ENCODE measurements around the gene CPXM2.
"Not testable (repeated sequence)": the region's sequence is repeated elsewhere in the genome, so short reads cannot be mapped to it uniquely, and the experiment has no call there.

Gene CPXM2

DNA sequence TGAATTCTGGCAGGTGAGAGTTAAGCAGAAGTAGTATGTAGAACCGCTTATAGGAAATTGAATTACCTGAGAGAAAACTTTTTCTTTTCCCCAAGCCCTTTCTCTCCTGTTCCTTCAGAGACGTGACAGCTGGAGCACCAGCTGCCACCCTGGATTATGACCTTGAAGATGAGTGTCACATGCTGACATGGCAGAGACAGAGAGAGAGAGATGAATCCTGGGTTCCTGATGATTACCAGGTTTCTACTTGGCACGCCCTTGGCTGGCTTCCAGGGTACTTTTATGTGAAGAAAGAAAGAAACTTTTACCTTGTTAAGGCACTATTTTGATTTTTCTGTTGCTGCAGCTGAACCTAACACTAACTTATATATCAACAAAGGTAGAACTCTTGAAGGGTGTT is 125.6 kb downstream of the CPXM2 start:
- DNase-seq = no peak

DNA sequence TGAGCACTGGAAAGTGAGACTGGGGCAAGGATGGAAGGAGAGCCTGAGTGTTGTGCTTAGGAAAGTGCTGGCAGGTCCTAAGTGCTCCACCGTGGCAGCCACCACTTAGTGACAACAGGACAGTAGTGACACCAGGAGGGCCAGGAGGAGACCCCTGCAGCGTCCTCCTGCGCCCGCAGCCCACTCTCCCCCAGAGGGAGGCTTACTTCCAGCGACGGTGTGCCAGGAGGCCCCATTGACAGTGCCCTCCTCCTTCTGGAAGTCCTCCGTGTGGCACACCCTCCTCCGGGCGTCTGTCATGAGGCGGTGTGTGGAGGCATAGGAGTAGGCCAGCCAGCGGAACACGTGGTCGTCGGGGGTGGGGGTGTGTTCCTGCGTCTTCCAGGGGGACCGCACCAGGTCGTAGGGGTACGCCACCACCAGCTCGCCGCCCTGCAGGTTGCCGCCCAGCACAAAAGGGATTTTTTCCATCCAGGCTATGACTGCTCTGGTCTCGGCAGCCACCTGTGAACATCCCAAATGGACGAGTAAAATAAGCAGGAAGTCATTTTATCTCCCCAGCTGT is 129.9 kb downstream of the CPXM2 start:
- DNase-seq = no peak

DNA sequence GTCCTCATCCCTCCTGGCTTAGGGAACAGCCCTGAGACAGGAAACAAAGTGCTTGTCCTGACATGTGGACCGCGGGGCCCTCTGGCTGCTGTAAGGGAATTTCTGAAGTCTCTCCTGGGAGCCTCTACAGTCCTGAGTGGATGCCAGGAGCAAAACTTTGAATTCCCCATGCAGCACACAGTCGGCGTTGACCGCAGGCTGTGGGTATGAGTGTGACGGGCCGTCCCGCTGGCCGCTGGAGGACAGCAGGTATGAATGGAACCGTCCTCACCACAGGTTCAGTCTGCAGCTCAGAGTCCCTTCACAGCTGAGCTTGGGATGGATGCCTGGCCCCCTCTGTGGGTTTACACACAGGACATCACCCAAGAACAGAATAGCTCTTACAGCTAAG is 130.6 kb downstream of the CPXM2 start:
- DNase-seq = no peak

DNA sequence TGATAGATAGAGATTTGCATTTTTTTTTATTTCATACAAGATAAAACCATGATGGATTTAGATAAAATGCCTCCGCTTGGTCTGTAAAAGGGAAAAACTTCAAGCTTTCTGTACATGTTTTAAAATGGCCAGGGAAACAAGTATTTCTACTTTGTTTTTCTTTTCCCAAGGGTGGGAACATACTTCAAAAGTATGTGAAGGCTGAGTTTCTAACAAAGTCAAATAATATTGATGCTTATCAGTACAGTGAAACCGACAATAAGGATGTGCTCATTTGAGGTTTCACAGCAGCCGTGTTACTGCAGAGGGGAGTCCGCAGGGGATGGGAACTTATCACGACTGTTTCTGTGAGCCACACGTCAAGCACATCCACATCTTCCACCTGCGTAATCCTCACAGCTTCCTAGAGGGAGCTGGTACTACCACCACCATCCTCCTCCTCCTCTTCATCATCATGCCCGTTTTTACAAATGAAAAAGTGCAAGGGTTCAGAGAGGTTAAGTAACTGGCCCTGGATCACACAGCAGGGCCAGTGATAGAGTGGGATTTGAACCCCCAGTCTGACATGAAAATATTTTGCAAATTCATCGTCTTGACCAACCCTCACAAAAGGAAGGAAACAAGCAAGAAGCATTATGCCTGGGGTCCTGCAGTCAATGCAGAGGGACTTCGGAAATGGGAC is 131.1 kb downstream of the CPXM2 start:
- no peak for DNase-seq

DNA sequence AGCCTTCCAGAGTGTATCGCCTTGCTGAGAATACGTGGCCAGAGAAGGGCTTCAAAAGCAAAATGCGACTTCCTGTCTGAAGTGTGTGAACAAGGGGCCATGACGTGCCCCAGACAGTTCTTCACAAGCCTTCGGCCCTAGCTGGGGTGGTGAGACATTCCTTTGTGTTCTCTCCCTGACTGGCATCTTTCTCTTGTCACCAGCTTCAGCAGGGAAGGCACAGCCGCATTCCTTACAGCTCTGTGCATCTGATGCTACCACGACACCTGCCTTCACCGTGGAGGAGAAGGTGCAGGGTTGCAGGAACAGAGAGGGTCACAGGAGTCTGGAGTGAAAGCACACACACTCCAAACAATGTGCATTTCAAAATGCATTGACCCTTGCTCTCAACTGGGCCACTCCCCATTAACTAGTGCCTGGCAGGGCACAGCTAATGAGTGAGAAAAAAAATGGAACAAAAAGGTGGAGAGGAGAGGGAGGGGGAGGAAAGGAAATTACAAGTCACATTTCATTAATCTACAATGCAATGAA is 132.0 kb downstream of the CPXM2 start:
- DNase-seq = no peak

DNA sequence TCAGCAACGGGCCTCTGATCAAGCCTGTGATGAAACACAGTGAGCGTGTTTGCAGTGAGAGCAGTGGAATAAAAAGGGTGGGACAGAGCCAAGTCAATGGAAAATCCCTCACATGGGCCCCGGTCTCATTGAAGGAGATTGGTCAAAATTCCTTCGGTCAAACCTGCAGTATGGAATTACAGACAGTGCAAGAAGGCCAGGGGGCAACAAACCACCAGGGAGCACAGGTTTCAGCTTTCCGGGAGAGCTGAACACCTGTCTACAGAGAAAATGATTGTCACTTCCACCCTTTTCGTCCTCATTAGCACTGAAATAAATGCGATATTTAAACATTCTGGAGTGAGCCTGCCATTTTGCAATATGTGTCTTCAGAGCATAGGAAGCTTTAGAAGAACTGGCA is 132.6 kb downstream of the CPXM2 start:
- DNase-seq = no peak

DNA sequence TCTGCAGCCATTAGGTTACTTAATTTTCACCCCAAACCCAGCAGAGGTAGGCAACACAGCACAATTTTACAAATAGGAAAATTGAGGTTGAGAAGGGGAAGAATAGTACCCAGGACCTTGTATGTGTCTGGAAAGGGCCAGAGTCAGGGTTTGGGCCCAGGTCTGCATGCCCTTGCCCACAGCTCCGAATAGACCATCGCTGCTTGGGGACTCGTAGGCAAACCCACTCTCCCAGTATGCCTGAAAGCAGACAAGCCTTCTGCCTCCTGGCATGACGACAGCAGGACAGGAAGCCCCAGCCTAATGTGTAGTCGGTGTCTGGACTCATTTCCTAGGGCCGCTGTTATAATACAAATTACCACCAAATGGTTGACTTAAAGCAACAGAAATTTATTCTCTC is 133.8 kb downstream of the CPXM2 start:
- DNase-seq = no peak

DNA sequence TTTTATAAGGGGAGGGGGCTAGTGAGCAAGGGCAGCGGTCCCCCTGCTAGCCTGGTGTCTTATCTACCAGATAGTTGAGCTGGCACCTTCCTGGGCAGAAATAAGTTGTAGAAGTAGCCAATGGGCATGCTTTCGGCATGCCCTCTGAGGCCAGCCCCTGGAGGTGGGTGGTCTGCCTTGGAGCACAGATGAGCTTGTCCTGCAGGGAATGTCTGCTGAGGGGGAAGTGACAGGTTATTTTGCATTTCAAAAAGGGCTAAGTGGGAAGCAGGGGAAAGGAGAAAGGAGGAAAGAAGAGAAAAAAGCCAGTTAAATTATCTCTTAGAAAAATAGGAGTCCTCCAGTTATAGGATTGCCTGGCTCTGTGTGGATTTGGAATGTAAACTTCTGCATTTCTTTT is 136.5 kb downstream of the CPXM2 start:
- no peak for DNase-seq

DNA sequence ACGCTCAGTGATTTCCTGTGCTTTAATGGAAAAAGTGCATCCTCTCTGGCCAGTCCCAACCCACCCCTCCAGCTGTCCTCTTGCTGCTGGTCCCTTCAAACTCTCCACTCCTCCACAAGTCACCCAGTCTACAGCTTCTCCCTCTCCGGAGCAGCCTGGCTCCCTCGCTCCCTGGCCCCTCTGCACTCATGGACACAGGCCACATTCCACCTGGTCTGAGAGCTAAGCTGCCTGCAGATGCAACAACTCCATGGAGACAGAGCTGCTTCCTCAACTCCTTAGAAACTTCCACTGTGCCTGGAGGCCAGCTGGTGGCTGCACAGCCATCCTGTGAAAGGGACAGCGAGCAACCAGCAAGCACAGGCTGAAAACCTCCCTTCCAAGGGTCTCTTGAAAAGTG is 137.5 kb downstream of the CPXM2 start:
- no peak for DNase-seq

DNA sequence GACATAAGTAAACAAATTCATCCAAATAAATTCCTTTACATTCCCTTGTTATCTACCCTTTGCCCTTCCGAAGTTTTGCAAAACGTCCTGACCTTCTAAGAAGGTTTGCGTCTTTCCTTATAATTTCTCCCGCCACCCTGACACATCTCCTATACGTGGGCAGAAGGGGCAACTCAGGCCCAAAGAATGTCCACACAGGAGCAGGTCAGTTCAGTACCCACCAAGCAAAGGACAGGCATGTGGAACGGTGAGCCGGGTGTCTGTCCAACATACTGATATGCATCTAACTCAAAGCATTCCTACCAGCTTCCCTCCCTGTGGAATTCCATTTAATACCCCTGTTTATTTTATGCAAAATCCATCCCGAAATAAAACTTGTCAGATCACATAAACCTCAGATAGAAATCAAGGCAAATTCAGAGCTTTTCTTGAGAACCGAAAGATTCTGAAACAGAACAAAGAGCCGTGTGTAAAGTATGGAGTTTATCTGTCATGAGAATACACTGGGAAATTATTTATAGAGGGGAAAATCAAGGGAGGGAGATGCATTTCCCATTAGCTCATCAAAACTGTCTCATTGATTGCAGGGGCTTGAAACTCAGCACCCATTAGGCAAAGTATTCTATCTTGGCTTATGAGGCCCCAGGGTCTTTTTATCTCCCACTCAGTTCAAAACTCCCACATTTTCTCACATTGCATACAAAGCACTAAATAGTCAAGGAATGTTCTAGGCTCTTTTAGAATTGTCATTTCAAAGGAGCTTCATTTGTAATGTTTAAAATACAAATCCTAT is 140.1 kb downstream of the CPXM2 start:
- DNase-seq = no peak

DNA sequence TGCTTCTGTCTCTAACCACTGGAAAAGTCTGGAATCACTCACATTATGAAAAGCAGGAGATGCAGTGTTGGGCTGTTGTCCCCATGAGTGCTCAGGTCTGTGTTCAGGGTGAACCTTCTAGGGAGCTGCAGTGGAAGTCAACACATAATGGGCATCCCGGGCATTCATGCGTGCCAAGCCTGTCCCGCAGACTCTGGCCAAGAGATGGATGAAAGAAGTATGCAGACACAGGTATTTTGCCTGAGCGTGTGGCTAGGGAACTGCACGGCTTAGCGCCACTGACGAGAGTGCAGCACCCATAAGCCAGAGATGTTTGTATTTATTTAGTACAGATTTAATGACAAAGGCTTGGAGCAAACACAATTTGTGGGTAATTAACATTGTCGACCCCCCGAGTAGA is 140.7 kb downstream of the CPXM2 start:
- DNase-seq = no peak

DNA sequence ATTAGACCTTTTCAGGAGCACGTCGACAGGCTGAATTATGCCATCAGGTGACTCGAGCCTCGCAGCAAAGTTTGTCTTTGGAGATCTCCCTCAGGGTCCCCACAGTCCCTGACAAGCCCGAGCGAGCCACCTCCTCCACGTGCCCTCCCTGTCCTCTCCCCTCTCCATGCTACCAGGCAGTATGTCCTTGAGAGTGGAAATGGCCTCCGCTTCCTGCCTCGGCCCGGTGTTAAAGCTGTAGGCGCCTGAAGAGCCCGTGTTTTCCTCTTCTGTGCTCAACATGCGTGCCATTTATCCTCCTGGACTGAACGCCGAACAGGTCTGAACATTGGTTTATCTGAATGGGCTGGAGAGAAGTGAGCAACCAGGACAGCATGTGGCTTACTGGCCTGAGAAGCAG is 142.9 kb downstream of the CPXM2 start:
- DNase-seq = no peak

DNA sequence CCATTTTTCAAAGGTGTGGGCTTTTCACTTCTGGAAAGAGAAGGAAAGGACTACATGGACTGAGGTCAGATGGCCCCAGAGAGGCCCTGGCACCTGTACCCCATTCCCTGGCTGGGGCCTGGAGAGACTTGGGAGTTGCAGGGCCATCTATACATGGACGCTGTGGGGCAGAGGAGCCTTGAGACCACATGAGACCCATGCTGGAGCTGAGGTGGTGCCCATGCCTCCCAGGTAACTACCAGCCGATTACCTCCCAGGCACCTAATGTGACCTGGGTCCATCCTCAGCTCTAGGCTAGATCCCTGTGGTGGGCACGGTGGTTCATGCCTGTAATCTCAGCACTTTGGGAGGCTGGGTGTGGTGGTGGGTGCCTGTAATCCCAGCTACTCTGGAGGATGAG is 144.2 kb downstream of the CPXM2 start:
- DNase-seq = no peak

DNA sequence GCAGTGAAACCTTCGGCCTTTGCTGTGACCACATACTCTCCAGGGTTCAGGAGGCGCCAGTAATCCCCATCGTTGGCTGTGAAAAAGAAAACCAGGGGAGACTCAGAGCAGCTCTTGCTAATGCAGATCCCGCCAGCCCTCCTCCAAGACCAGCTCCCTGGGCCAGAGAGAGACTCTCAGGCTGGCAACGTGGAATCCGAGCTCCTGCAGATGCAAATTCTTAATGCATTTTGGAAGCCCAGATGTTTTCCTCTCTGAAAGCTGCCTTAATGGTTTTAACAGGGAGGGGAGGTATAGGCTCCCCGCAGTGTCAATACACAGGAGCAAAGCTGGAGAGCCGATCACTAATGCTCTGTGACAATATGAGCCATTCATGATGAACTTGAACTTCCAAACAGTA is 144.7 kb downstream of the CPXM2 start:
- no peak for DNase-seq

DNA sequence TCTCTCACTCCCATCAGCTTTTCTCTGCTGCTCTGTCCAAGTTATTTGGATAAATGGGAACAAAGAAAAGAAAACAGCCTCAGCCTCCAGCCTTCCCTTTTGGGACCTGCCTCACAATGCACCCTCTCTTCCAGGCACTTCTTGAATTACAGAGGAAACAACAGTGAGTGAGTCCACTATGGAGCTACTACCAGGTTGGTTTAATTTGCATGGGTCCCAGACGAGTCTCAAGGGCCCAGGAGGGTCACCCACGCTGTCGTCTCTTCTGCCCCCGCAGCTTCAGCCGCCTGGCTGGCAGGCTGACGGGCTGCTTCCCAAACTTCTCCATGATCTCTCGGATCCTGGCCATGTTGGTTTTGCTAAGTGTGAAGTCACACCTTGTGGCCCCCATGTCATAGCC is 145.1 kb downstream of the CPXM2 start:
- DNase-seq = no peak

DNA sequence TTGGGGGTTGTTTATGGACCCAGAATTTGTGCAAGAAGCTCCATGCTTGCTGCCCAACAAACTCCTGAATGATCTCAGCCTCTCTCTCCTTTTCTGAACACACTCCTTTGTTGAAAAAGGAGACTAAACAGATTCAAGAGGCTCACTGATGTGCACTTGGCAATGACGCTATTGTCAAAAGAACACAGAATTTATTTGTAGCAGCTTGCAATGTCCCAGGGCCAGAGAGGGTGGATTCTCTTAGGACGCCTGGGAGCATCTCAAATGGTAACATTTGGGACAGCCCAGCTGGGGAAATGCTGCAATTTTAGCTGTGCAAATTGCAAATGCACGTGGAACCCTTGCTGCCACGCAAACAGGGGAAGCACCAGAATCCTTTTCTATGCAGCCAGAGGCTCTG is 145.5 kb downstream of the CPXM2 start:
- DNase-seq = no peak

DNA sequence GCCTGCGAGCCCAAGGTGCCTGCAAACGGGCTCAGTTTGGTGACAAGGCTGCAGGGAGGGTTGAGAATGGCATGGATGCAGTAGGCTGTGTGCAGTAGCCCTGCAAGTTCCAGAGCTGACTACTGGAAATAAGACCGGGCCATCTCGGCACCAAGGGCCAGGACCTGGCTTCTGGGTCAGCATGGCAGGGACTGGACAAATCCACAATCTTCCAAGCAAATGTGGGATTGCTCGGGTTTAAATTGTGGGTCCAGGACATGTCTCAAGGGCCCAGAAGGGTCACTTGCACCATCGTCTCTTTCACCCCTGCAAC is 147.4 kb downstream of the CPXM2 start:
- no peak for DNase-seq

DNA sequence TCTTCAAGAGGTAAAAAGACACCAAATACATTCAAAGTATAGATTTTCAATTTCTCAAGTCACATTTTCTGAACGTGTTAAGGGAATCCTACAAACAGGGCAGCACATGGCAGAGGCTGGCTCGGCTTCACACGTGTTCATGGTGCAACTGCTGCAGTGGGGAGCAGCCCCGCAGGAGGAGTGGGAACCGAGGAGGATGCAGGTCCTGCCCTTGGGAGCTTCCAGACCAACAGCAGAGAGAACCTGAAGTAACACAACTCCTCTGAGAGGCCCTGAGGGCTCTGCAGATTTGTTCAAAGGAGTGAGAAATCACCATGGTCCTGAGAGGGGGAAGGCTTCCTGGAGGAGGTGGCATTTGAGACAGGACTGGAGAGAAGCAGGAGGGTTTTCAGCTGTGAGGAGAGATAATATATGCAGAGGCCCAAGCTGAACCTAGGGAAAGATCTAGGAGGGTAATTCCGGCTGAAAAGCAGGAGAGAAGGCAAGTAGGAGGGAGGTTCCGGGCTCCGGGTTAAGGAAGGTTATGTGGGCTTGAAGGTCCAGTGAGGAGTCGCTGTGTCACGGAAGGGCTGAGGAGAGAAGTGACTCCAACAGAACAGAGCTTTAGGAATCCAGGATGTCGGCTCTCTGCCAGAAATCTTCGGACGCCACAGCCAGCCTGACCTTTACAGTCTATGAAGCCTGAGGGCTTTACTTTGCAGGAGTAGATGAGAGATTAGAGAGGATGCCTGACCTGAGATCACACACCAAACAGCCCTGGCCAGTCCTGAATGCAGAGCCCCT is 148.0 kb downstream of the CPXM2 start:
- no peak for DNase-seq

DNA sequence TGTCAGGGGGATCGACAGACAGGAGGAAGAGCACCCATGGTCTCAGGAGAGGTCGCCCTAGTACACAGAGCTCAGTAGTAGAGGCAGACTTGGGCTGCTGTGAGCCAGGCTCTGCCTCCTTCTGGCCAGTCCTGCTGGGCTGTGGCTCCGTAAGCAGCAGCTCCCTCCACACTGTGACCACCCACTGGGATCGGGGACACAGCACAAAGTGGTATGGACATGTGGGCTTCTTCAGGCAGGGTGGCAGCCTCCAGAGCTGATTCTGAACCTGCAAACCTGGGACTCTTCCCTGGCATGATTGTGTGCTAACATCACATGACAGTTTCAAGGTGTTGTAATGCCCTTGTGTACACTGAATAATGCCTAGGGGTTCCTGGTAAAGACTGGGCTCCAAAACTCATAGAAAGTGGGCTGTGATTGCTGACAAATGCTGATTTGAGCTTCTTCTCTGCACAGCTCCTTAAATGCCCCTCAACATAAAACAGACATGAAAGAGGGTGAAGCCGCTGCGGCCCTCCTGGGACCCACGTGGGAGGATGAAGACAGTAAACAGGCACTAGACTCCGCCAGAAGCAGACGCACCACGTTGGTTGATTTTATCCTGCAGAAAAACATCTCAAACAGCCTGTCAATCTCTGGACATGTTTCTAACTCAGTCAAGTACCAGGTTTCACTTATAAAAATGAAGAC is 148.7 kb downstream of the CPXM2 start:
- no peak for DNase-seq

DNA sequence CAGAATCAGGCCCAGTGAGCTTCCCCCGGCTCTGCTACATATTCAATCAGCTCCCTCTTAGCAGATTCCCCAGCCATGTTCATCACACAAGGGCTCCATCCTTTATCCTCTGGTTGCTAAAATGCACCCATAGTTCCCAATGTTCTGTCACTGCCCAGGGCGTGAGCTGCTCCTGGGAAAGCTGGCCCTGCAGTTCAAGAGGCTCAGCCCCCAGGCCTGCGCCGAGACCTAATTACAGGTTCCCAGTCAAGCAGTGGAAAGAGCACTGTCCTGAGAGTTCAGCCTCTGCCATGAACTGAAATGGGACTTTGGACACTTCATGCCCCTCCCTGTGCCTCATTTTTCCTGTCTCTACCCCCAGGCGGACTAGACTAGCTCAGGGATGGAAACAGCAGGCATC is 149.9 kb downstream of the CPXM2 start:
- DNase-seq = no peak

DNA sequence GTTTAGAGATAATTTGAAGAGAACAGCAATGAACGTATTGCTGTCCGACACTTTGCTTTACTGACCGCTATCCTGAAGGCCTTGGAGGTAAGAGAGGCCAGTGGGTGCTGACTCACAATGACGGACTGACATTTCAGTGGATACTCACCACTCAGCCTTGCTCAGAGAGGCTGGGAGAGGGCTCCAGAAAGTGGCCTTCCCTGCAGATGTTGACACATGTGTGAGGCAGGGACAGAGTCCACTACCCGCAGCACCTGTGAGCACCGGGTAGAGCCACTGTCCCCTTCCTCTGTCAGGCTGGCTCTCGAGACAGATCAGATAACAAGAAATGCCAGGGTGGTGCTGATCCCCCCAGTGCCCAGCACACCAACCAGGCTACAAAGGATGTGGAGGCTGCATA is 150.5 kb downstream of the CPXM2 start:
- no peak for DNase-seq

DNA sequence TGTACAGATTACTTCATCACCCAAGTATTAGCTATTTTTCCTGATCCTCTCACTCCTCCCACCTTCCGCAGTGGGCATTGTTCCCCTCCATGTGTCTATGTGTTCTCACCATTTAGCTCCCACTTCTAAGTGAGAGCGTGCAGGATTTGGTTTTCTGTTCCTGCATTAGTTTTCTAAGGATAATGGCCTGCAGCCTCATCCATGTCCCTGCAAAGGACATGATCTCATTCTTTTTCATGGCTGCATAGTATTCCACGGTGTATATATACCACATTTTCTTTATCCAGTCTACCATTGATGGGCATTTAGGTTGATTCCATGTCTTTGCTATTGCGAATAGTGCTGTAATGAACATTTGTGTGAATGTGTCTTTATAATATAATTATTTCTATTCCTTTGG is 154.7 kb downstream of the CPXM2 start:
- not testable (repeated sequence) for DNase-seq

DNA sequence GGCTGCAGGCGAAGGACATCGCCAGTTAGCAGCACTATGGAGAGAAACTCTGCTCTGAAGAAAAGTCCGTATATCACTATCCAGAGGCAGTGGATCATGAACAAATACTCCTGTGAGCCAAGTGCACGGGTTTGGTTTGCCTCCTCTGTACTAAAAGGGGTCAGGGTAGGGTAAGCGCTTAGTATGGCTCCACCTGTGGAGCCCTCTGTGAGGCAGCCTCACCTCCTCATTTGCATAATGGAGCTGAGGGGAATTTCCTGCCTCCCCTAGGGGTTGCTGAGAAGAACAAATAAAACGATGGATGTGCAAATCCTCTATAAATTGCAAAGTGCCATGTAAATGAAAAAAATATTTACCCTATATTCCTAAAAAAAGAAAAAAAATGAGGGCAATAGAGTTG is 162.1 kb downstream of the CPXM2 start:
- DNase-seq = no peak

Data from stimulated activated CD4-positive, alpha-beta T cell treated with anti-CD3 and anti-CD28 coated beads, Interleukin-12 subunit alpha, Interleukin-12 subunit beta, amount 100 ng/mL, for 4 hours (primary cell).